ENCODE measurements around the gene SRP72.

DNA sequence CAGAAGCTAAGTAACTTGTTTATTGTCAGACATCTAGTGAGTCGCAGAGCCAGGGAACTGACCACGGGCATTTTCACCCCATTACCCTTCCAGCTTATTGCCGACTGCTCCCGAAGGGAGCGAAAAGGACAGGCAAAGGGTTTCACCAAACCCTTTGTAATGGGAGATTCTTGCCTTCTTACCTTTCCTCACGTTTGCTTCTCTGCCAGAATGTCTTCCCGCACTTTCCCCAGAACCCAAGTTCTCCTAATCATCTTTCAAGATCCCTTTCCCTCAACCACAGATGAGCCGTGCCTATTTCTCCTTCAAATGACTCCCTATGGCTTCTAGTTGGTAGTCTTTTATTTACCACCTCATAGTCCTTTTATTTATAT lies 520 bp upstream of the SRP72 start:
- TF ChIP-seq CTCF (IDR thresholded peaks at IDR 0.05; ENCODE audit: low read depth, low read length, missing input control) (no peak), TAF1 (conservative IDR thresholded peaks at IDR 0.05) (no peak), FOXA1 (IDR thresholded peaks at IDR 0.05) (no peak), HNF4G (IDR thresholded peaks at IDR 0.05) (no peak), JUND (IDR thresholded peaks at IDR 0.05) (no peak)
- TF ChIP-seq, protein P1, sequence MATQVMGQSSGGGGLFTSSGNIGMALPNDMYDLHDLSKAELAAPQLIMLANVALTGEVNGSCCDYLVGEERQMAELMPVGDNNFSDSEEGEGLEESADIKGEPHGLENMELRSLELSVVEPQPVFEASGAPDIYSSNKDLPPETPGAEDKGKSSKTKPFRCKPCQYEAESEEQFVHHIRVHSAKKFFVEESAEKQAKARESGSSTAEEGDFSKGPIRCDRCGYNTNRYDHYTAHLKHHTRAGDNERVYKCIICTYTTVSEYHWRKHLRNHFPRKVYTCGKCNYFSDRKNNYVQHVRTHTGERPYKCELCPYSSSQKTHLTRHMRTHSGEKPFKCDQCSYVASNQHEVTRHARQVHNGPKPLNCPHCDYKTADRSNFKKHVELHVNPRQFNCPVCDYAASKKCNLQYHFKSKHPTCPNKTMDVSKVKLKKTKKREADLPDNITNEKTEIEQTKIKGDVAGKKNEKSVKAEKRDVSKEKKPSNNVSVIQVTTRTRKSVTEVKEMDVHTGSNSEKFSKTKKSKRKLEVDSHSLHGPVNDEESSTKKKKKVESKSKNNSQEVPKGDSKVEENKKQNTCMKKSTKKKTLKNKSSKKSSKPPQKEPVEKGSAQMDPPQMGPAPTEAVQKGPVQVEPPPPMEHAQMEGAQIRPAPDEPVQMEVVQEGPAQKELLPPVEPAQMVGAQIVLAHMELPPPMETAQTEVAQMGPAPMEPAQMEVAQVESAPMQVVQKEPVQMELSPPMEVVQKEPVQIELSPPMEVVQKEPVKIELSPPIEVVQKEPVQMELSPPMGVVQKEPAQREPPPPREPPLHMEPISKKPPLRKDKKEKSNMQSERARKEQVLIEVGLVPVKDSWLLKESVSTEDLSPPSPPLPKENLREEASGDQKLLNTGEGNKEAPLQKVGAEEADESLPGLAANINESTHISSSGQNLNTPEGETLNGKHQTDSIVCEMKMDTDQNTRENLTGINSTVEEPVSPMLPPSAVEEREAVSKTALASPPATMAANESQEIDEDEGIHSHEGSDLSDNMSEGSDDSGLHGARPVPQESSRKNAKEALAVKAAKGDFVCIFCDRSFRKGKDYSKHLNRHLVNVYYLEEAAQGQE (IDR thresholded peaks at IDR 0.05): no peak
